ENCODE data around the gene ZNF580.

DNA sequence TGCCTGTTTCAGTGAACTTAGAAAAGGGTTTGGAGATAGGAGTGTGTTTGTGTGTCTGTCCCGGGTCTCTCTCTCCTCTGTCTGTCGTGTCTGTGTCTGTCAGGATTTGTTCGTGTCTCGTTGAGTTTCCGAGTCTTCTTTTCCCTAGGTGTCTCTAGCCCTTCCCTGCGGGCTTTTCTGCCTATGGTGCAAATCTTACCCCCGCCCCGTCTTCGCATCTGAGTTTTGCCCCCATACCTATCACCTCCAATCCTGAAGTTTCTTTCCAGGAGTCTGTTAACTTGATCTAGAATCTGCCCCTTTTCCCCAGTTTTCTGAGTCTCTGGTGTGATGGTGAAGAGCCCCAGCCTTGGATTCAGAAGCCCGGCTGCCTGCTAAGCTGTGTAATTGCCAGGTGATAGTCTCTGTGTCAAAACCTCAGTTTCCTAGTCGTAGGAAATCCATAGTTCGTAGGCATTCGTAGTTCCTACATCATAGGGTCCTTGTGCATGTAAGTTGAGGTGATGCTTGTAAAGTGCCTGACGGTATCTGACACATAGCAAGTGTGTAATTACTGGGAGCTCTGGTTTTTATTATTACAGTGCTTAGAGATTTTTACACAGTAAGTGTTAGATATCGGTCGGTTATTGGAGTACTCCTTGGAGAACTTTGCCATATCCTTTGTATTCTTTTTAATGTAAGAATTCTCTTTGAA, 35.0 kb downstream of the ZNF580 start:
- TF ChIP-seq, protein P1, sequence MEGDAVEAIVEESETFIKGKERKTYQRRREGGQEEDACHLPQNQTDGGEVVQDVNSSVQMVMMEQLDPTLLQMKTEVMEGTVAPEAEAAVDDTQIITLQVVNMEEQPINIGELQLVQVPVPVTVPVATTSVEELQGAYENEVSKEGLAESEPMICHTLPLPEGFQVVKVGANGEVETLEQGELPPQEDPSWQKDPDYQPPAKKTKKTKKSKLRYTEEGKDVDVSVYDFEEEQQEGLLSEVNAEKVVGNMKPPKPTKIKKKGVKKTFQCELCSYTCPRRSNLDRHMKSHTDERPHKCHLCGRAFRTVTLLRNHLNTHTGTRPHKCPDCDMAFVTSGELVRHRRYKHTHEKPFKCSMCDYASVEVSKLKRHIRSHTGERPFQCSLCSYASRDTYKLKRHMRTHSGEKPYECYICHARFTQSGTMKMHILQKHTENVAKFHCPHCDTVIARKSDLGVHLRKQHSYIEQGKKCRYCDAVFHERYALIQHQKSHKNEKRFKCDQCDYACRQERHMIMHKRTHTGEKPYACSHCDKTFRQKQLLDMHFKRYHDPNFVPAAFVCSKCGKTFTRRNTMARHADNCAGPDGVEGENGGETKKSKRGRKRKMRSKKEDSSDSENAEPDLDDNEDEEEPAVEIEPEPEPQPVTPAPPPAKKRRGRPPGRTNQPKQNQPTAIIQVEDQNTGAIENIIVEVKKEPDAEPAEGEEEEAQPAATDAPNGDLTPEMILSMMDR (IDR thresholded peaks at IDR 0.05): no peak
- no peak for TF ChIP-seq POLR2A (IDR thresholded peaks at IDR 0.05)
